Muscle layer of duodenum (tissue), 2 donors: Measurements from ENCODE around the gene OTOP1.

Experiments used
- H3K27ac ChIP-seq: one replicate; pipeline ENCODE4 v1.7.0; 2013; ENCODE audit warnings: mild to moderate bottlenecking, low read length
- H3K27me3 ChIP-seq: one replicate; pipeline ENCODE4 v1.7.0; 2013; ENCODE audit warnings: low read depth, mild to moderate bottlenecking, control low read depth, low read length
- H3K36me3 ChIP-seq, 2 donors: one replicate each; pipeline ENCODE4 v1.7.0; 2013; ENCODE audit warnings: low read length in 2 of 2, control low read depth in 1 of 2, mild to moderate bottlenecking in 1 of 2; ENCODE audit not compliant: insufficient read depth in 2 of 2, control insufficient read depth in 1 of 2
- H3K4me1 ChIP-seq, 2 donors: one replicate each; pipeline ENCODE4 v1.7.0; 2013; ENCODE audit warnings: low read length in 2 of 2, mild to moderate bottlenecking in 2 of 2, control low read depth in 1 of 2, moderate library complexity in 1 of 2; ENCODE audit not compliant: insufficient read depth in 2 of 2, control insufficient read depth in 1 of 2
- H3K4me3 ChIP-seq, 2 donors: one replicate each; pipeline ENCODE4 v1.7.0; 2013; ENCODE audit warnings: low read length in 2 of 2, low read depth in 1 of 2, mild to moderate bottlenecking in 1 of 2
- H3K9me3 ChIP-seq, 2 donors: one replicate each; pipeline ENCODE4 v1.7.0; 2013; ENCODE audit warnings: low read length in 2 of 2, control low read depth in 1 of 2, mild to moderate bottlenecking in 1 of 2; ENCODE audit not compliant: control insufficient read depth in 1 of 2
- donor health status: healthy.

OTOP1 gene, protein sequence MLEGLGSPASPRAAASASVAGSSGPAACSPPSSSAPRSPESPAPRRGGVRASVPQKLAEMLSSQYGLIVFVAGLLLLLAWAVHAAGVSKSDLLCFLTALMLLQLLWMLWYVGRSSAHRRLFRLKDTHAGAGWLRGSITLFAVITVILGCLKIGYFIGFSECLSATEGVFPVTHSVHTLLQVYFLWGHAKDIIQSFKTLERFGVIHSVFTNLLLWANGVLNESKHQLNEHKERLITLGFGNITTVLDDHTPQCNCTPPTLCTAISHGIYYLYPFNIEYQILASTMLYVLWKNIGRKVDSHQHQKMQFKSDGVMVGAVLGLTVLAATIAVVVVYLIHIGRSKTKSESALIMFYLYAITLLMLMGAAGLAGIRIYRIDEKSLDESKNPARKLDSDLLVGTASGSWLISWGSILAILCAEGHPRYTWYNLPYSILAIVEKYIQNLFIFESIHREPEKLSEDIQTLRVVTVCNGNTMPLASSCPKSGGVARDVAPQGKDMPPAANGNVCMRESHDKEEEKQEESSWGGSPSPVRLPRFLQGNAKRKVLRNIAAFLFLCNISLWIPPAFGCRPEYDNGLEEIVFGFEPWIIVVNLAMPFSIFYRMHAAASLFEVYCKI

DNA sequence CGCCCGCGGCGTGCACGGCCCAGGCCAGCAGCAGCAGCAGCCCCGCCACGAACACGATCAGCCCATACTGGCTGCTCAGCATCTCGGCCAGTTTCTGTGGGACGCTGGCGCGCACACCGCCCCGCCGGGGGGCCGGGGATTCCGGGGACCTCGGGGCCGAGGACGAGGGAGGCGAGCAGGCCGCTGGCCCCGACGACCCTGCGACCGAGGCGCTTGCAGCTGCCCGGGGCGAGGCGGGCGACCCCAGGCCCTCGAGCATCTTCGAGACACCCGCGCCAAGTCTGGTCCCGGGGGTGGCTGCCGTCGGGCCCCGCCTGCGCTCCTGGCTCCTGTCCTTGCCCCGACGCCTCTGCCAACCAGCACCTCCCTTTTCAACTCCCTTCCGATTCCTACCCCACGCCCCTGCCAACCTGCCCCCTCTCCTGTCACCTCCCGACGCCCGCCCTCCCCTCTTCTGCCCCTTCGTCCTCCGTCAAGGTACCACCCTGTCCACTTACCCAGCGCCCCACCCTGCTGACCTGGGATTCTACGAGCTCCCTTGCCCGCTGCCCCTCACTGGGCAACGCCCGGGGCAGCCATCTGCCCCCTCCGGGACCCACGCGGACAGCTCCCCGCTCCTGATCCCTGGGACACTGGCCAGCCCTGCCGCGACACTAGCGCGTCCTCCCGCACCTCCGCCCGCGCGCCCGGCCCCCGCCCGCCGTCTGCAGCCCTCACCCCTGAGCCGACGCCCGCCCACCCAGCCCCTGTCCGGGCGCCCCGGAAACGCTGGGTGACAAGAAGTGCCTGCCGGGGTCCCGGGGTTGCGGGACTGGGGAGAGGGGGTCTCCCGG is at the start of gene OTOP1:
OTOP1 (minus strand) TSS at position 324 of the 833 bp plus-strand sequence; CDS start at position 259, 65 bp downstream.
- Histone ChIP-seq H3K4me3 (no peak within 1 kb of the TSS), H3K27ac (no peak within 1 kb of the TSS), H3K9me3 (no peaks in the 10 kb centered on the region), H3K36me3 (no peaks in the 10 kb centered on the region), H3K27me3 (peaks cover 12% of the 10 kb centered on the region), H3K4me1 (no peaks in the 10 kb centered on the region)

DNA sequence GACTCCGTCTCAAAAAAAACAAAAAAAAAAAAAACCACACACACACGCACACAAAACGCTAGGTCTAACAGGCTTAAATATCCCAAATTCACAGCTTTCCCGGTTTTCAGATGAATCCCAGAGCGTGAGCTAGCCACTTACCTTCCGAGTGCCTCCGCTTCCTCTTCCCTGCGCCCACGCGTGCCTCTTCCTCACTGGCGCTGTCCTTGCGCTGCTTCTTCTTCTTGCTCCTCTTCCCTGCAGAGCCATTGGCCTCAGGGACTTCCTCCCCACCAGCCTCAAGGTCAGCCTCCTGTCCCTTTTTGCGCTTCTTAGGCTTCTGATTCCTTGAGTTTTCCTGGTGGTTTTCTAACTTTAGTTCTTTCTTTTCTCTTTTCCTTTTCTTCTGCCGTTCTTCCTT is 47.5 kb upstream of the OTOP1 start:
- H3K36me3 ChIP-seq: peaks cover 53 to 77% of the 10 kb centered on the region in 2 donors

GRCh38 chr4:4271912-4272311 is 45.2 kb upstream of the OTOP1 start:
- Histone ChIP-seq H3K27ac (no peak overlapping the region), H3K36me3 (peaks cover 35 to 66% of the 10 kb centered on the region in 2 donors), H3K9me3 (no peaks in the 10 kb centered on the region), H3K4me1 (no peaks in the 10 kb centered on the region), H3K27me3 (no peaks in the 10 kb centered on the region), H3K4me3 (no peak overlapping the region)

More for the DNA sequence above, 47.5 kb upstream of the OTOP1 start:
- Histone ChIP-seq H3K4me1 (no peaks in the 10 kb centered on the region), H3K27me3 (no peaks in the 10 kb centered on the region), H3K9me3 (no peaks in the 10 kb centered on the region), H3K4me3 (no peak overlapping the region), H3K27ac (no peak overlapping the region)

DNA sequence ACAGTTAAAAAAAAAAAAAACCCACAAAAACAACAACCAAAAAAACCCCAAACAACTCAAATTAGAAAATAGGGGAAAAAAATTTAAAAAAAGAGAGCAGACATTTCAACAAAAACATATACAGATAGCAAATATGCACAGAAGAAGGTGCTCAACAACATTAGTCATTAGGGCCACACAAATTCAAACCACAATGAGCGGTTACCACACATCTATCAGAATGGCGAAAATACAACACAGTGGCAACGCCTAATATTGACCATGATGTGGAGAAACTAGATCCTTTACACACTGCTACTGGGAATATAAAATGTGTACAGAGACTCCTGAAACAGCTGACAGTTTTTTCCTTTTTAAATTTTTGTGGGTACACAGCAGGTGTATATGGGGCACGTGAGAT is 43.8 kb upstream of the OTOP1 start:
- no peak overlapping the region for H3K4me3 ChIP-seq
- H3K4me1 ChIP-seq: no peaks in the 10 kb centered on the region
- no peaks in the 10 kb centered on the region for H3K27me3 ChIP-seq
- no peak overlapping the region for H3K27ac ChIP-seq
- H3K36me3 ChIP-seq: peaks cover 31 to 69% of the 10 kb centered on the region in 2 donors
- no peaks in the 10 kb centered on the region for H3K9me3 ChIP-seq

- no peaks in the 10 kb centered on the region for H3K9me3 ChIP-seq
- peaks cover 27 to 62% of the 10 kb centered on the region in 2 donors for H3K36me3 ChIP-seq
- no peak overlapping the region for H3K4me3 ChIP-seq
- no peak overlapping the region for H3K27ac ChIP-seq
- no peaks in the 10 kb centered on the region for H3K4me1 ChIP-seq
- H3K27me3 ChIP-seq: no peaks in the 10 kb centered on the region
These were observed 43.1 kb upstream of the OTOP1 start for GRCh38 chr4:4269856-4270255.

DNA sequence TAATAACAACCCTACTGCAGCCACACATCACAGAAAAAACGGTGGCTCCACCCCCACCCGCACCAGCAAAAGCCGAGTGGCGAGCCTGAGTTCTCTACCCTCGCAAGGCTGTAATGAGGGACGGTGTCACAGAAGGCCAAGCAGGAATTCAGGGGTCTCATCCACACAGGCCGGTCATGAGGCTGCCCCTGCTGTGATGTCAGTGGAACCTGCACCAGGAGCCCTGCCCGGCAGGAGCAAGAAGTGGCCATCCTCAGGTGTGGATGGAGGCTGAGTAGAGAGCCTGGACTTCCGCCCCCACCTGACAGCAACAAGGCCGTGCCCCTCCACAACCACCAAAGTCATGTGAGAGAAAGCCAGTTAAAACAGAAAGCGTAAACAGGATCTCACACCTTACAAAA is 42.6 kb upstream of the OTOP1 start:
- peak overlapping the region; percentile 14 for H3K27ac ChIP-seq

DNA sequence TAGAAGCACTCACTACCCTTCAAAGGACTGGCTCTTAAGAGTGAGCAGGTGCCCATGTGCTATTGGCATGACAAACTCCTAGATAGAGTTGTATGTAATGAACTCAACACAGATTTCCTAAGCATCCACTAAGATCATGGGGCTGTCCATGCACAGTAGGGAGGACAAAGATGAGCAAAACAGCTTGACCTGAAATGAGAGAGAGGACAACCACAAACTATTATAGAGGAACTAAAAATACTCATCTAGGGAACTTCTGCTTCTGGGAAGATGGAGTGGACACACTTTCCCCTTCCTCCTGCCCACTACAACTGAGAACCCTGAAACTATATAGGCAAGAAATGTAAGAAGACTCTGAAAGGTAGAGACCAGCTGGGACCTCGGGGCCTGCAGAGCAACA is 42.0 kb upstream of the OTOP1 start:
- Histone ChIP-seq H3K27ac (peak overlapping the region; percentile 14), H3K4me1 (no peaks in the 10 kb centered on the region), H3K36me3 (peaks cover 20 to 52% of the 10 kb centered on the region in 2 donors), H3K27me3 (no peaks in the 10 kb centered on the region), H3K9me3 (no peaks in the 10 kb centered on the region), H3K4me3 (no peak overlapping the region)

More for the DNA sequence above, 42.6 kb upstream of the OTOP1 start:
- Histone ChIP-seq H3K27me3 (no peaks in the 10 kb centered on the region), H3K4me3 (no peak overlapping the region), H3K36me3 (peaks cover 21 to 57% of the 10 kb centered on the region in 2 donors), H3K9me3 (no peaks in the 10 kb centered on the region), H3K4me1 (no peaks in the 10 kb centered on the region)

GRCh38 chr4:4267981-4268380 is 41.3 kb upstream of the OTOP1 start:
- Histone ChIP-seq H3K9me3 (no peaks in the 10 kb centered on the region), H3K4me3 (no peak overlapping the region), H3K36me3 (peaks cover 12 to 44% of the 10 kb centered on the region in 2 donors), H3K27ac (no peak overlapping the region), H3K4me1 (no peaks in the 10 kb centered on the region), H3K27me3 (no peaks in the 10 kb centered on the region)

DNA sequence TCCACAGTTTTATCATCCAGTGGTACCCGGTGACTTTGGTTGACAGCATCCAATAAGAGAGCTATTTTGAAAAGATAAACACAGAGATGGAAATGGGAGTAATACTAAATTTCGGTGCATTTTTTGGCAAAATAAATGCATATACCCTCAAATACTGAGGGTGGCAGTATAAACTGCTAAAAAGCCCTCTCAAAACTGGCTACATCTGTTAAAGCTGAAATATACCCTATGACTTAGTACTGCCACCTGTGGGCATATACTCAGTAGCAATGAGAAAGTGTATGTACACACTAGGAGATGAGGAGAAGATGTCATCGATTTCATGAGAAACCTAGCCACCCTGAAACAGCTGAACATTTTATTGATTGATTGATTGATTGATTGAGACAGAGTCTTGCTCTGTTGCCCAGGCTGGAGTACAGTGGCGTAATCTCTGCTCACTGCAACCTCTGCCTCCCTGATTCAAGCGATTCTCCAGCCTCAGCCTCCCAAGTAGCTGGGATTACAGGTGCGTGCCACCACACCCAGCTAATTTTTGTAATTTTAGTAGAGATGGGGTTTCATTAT is 33.5 kb upstream of the OTOP1 start:
- no peaks in the 10 kb centered on the region for H3K27me3 ChIP-seq
- H3K27ac ChIP-seq: no peak overlapping the region
- H3K36me3 ChIP-seq: no peaks in the 10 kb centered on the region
- H3K4me3 ChIP-seq: no peak overlapping the region
- peaks cover 0 to 5% of the 10 kb centered on the region in 2 donors for H3K4me1 ChIP-seq
- H3K9me3 ChIP-seq: no peaks in the 10 kb centered on the region

DNA sequence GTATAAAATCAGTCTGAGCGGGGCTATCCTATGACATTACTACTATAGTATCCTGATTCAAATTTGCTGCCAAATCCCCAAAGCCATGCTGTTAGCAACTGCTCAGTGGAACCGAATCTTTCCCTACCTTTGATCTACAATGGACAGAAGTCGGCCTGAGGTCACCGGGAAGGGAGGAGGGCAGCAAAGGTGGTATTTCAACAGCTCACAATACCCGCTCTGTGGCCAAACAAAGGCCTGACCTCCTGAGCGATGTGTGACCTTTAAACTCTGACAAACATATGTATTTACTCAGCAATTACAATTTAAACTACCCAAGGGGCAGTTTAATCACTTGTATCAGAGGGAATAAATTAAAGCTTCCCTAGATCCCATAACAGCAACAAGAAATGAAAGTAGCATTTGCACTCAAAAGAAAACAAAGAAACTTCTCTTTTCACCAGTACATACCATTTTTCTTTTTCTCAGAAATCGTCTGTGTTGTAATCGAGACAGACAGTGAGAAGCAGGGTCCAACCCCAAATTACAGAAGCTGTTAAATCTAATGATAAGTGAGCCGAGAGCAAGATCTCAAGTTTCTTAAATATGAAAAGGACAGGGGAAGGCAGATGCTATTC is 32.9 kb upstream of the OTOP1 start:
- Histone ChIP-seq H3K27ac (no peak overlapping the region), H3K27me3 (no peaks in the 10 kb centered on the region), H3K4me1 (peaks cover 0 to 5% of the 10 kb centered on the region in 2 donors), H3K36me3 (no peaks in the 10 kb centered on the region), H3K9me3 (no peaks in the 10 kb centered on the region), H3K4me3 (no peak overlapping the region)
